G401 (cell line): ENCODE results near the gene L3MBTL4. TPM values are rescaled to one million over a fixed set of nuclear protein-coding genes. Genes with fewer than 3 reads are reported as not detected.
A peak's percentile ranks its signal among the peaks of the same experiment; 100 is the strongest.

ENCODE experiments used
- DNase-seq: peaks from one replicate; pipeline ENCODE4 v3.0.0-alpha.2; 2015; ENCODE audit warnings: low spot score
- in situ Hi-C: cut with HindIII; loops from 2 replicates; pipeline ENCODE4 v1.10.0; 2016; ENCODE audit warnings: low sequenced_read_pairs, mixed read lengths
- total RNA-seq: library from RNA; depleted of rRNA; stranded (reverse); fragments of >200 nt; shearing (Covaris generic); gene quantifications from 2 replicates; pipeline ENCODE4 v1.2.3, GENCODE V29; 2014

Gene L3MBTL4
- total RNA-seq, 1 experiment from 2014 or later: not detected

DNA sequence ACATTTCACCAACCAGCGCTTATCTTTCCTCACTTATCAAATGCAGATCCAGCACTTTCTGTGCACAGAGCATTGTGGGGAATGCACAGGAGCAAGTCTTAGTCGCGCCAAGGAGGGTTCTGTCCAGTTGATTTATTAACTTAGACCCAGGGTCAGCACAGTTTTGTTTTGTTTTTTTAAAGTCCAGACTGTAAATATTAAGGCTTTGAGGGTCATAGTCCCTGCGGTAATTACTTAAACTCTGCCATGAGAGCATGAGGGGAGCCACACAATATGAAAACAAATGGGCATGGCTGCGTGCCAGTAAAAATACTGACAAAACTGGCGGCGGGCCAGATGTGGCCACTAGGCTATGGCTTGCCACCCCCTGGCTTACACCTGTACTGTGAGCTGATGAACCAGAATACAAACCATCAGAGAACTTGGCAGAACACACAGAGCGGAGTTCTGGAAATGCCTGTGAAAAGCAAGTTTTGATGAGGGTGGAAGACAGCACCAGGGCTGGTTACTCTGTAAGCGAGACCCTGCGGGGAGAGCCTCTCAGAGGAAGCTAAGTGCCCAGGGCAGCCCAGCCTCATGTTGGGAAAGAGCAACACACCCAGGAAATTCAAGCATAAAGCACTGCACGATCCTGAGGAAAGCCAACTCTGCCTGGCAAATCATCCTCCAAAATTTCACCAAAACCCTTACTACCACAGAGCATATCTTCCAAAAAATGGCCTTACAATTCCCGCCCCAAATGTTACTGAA, 43.6 kb downstream of the L3MBTL4 start:
- peak; percentile 5 for DNase-seq
- in situ Hi-C loops: no loop called here

DNA sequence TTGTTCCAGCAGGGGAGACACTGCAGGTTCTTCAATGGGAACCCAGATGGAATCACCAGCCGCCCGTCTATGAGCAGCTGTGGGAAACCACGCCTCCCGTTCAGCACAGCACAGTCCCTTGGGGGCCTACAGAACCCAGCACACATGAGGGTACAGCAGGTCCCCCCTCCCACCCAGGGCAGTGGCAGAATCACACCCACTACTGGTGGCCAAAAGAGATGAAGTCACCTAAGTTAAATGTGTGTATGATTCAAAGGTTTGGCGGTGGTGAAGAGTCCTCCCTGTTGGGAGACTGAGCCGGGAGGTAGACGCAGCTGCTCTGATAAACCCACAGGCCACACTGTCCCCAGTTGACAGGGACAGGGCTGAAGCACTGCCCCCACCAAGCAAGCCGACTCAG, 44.3 kb downstream of the L3MBTL4 start:
- no peak for DNase-seq
- in situ Hi-C loops: no loop called here

DNA sequence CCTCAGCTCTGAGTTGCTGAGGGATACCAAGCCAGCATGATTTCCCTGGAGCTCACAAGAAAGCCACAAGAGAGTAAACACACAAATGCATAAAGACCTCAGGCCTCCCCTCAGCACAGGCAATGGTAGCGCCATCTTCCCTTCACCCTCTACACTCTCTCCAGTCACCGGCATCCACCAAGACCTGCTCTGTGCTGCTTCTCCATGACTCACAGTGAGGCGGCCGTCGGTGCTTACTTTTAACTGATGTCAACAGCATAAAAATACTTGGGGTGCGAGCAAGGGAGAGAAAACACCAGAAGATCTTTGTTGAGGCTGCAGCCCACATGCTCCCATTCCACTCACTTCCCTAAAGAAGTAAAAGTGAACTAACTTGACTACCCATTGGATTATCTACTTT, 46.7 kb downstream of the L3MBTL4 start:
- in situ Hi-C loops: no loop called here
- DNase-seq: no peak

DNA sequence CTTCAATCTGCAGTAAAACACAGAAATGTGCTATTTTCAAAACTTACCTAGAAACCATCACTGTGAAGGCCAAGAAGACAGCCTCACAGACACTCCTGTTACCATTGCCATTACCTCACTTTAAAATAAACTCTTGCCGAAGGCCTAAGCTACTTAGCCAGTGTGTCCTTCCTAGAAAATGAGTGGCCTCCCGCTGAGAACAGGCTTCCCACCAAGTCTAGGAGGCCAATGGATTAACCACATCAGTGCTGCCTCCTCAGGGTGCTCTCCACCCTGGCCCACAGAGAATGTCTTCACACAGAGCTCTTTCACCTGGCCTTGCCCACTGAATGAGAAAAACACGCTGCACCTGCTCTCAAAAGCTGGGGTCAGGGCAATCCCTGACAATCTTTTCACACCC, 47.5 kb downstream of the L3MBTL4 start:
- no peak for DNase-seq
- in situ Hi-C loops: no loop called here

DNA sequence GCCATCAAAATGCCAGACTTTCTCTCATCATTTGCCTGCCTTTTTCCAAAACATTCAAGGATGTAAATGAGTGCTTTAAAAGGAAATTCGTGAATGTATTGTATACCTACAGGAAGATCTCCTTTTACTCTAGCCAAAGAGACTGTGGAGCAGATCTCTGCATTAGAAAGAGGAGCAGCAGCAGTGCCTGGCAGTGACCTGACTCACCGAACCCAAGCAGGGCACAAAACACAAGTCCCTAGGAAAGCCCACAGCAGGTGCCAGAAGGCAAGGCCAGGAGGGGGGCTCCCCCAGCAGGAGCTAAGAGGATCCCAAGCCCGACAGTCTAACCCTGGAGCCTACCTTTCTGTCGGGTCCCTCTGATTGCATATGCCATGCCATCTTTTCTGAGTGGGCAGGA, 47.9 kb downstream of the L3MBTL4 start:
- no peak for DNase-seq
- in situ Hi-C loops: no loop called here

DNA sequence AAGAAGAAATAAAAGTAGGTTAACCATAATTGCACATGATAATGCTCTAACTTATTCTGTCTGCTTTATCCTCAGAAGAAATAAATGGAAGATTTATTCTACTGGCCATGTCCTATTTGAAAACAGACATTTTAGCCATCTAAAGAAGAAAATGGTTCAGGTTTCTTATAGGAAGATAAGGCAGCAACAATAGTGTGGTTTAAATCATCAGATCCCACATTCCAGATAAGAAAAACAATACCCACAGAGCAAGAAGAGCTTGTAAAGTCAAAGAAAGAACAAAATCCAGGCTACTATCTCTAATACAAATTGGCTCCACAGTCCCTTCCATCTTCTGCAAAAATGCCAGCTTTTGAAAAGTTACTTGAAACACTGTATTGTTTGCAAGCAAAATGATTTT, 49.3 kb downstream of the L3MBTL4 start:
- in situ Hi-C loops: no loop called here
- DNase-seq: no peak

DNA sequence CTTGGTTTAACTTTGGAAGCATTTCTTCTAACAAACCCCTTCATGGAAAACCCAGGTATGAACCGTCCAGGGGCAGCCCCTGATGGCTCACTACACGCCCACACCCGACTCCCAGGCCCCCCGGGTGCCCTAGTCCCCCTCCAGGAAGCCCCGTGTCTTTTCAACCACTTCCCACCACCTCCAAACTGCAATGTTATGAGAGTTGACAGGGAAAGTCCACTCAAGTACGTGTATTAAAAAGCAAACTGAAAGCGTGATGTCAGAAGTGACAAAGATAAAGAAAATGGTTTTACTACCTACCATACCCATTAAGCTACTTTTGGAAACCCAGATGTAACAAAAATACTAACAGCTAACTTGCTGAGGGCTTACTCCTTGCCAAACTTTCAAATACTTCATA, 51.5 kb downstream of the L3MBTL4 start:
- in situ Hi-C loops: no loop called here
- DNase-seq: no peak

DNA sequence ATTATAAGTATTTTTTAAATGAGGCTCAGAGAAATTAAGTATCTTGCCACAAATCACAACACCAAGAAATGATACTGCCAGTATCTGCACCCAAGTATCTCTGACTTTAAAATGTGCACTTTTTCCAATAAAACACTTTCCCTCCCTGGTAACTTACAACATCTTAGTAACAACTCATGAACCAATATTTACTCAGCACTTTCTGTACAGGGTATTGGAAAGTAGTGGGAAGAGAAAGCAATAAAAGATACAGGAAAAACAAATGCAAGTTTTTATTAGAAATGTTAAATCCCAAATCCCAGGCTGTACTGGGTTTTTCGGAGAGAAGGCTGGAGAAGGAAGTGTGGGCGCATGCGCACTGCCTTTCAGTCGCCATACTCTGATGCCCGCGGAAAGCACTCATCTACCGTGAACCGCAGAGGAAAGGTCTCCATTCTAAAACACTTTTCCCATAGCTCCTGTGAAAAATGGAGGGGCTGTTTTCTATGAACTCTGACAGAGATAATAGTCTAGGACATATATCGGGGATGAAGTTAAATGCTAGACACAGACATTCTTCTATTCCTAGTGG, 52.1 kb downstream of the L3MBTL4 start:
- no peak for DNase-seq
- in situ Hi-C loops: no loop called here

DNA sequence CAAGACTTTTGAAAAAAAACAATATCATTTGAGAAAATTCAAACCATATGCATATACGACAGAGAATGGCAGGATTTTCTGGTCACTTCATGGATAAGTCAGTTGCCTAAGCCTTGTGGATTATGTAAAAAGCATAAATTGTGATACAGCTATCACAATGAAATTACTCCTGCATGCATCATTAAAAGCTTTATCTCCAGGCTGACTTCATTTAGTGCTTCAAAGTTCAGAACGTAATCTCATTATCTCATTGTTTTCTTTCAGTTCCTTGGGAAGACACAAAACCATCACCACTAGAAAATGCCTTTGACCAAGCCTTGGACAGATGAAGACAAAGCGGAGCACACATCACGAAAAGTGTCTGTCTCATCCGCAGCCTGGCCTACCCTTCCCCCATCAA, 57.0 kb downstream of the L3MBTL4 start:
- in situ Hi-C loops: no loop called here
- no peak for DNase-seq

DNA sequence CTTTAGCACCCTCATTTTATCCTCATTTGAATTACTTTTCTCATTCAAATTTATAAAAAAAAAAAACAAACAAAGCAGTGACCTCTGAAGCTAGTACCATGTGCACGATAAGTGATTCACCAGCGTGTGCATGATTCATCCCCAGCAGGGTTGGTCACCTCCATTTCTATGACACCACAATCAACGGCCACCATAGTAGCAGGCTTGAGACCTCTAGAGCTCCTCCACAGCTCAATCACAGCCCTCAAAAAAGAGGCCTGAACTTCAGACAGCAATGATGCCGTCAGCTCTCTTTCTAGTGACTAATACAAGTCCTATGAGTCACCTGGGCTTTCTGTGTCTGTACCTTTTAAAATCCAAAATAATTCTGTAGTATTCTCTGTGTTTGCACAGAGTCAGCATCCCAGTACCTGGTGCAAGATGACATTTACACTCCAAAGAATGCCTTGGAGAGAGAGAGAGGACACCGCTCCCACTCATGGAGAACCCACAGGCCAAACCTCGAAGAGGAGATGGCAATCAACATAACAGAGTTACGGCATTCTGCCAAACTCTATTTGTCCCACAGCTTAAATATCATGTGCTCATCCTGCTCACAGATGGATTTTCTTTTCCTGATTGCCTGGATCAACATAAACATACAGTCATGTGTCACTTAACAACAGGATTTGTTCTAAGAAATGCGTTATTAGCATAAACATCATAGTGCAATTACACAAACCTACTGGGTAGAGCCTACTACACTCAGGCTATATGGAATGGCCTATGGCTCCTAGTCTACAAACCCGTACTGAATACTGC, 58.7 kb downstream of the L3MBTL4 start:
- DNase-seq: no peak
- in situ Hi-C loops: no loop called here

DNA sequence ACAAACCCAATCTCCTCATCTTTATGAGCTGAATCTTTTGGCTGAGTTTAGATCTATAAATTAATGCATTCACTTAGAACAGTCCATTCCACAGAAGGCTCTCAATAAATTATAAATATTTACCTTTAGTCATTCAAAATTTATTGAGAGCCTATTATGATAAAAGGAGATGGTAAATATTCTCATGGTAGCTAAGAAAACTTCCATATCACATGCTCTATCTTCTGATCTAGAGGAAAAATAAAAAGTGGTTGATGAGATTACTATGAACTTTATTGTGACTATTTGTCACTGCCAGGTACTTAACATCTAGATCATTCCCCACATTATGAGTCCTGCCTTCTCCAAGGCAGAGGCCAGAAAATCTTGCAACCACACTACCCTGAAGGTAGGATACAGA, 62.4 kb downstream of the L3MBTL4 start:
- DNase-seq: no peak
- in situ Hi-C loops: no loop called here

DNA sequence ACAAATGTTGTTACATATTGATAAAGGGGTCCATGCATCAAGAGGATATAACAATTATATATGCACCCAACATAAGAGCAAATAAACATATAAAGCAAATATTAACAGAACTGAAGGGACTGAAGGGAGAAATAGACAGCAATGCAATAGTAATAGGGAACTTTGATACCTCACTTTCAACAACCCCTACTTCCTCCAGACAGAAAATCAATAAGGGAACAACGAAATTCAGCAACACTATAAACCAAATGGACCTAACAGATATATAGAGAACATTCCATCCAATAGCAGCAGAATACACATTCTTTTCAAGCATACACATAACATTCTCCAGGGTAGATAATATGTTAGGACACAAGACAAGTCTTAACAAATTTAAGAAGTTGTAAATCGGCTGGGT, 71.7 kb downstream of the L3MBTL4 start:
- DNase-seq: no peak
- in situ Hi-C loops: no loop called here

DNA sequence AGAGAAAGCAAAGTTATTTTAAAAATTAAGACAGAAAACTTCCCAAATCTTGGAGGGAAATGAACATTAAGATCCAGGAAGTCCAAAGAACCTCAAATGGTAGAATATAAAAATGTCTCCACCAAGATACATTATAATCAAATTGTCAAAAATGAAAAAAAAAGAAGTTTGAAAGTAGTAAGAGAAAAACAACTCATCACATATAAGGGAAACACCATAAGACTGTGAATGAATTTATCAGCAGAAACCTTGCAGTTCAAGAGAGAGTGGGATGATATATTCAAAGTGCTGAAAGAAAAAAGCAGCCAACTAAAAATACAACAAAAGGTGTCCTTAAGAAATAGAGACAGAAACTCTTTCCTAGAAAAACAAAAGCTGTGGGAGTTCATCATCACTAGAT, 73.0 kb downstream of the L3MBTL4 start:
- in situ Hi-C loops: no loop called here

DNA sequence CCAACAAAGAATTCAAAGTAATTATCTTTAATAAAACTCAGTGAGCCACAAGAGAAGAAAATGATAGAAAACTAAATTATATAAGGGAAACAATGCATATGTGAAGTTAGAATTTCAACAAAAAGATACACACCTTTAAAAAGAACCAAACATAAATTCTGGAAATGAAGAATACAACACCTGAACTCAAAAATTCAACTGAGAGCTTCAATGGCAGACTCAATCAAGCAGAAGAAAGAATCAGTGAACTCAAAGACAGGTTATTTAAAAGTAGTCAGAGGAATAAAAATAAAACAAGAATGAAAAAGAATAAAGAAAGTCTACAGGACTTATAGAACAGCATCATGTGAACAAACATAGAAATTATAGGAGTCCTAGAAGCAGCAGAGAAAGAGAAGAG, 73.4 kb downstream of the L3MBTL4 start:
- in situ Hi-C loops: no loop called here
- no peak for DNase-seq

More for the DNA sequence above, 73.0 kb downstream of the L3MBTL4 start:
- no peak for DNase-seq

DNA sequence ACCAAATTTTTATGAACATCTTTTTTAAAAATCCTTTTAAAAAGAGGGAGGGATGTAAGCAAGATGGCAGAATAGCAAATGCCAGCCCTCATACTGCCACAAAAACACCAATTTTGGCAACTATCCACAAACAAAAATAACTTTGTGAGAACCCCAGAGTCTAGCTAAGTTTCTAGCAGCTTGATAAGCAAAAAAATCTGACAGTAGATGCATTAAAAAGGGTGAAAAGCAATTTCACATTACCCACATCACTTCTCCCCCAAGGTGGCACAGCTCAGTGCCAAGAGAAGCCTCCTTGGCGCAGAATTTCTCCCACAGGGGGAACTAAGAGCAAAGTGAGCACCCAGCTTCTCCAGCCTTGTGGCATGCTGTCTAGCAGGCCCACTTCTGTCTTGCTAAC, 74.6 kb downstream of the L3MBTL4 start:
- DNase-seq: no peak
- in situ Hi-C loops: no loop called here

DNA sequence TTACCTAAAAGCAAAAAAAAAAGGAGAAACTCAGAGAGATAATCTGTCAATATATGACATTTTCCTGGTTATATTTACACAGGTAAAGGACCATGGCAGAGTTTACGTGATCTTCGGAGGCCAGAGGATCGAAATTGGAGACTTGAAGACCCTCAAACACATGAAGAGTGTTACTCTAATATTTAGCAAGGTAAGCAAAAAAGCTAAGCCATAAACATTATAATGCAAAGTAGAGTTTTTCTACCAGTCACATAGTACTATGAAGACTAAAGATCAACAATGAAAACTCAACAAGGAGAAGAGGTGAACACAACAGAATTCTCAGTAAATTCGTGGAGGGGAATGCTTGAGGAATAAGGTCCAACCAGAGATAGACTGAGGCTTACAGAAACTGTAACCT, 78.5 kb downstream of the L3MBTL4 start:
- DNase-seq: no peak
- in situ Hi-C loops: no loop called here

DNA sequence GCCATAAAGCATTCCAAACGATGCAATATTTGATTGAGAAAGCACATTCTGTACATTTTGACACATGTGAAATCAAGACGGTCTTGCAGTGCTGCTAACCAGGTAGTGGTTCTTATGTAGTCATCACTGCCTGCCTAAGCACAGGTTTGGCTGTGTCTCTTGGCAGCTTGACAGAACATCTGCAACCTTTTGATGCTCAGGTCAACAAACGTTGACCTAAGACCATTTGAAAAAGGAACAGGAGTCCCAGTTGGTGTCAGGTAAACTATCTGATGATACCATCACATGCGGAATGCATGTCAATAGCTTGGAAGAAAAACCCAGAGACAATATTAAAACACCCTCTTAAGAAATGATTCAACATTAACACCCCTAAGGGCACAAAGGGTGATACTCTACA, 80.7 kb downstream of the L3MBTL4 start:
- in situ Hi-C loops: no loop called here

DNA sequence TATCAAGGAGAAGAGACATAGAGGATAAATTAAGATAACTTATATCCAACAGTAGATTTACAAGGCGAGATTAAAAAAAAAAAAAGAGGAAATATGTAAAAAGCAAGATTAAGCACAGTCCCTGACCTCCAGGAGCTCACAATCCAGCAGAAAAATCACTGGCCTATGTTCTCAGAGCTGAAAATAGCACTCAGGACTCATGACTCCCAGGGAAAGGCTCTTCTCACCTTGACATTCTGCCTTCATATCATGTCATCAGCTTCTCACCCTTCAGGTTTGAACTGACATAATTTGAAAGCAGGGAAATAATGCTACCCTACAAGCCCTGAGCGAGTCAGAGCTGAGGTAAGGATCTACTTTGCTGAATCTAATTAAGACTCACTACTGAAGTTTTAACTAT, 82.8 kb downstream of the L3MBTL4 start:
- DNase-seq: no peak
- in situ Hi-C loops: no loop called here

More for the DNA sequence above, 80.7 kb downstream of the L3MBTL4 start:
- no peak for DNase-seq

DNA sequence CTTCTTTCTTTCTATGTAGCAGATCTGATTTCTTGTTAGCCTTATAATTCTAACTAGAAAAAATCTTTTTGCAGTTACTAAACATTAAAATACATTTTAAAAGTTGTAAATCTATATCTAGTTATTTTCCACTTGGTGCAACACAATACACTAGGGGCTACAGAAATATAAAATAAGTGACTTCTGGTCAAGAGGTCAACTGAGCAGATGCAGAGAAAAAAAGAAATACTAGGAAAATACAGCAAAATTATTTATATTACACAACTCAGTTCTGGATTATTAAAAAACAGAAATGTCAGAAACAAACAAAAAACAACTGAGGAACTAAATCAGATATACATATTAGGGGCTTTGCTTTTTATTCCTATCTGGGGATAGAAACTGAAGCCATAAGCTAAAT, 83.9 kb downstream of the L3MBTL4 start:
- in situ Hi-C loops: no loop called here

DNA sequence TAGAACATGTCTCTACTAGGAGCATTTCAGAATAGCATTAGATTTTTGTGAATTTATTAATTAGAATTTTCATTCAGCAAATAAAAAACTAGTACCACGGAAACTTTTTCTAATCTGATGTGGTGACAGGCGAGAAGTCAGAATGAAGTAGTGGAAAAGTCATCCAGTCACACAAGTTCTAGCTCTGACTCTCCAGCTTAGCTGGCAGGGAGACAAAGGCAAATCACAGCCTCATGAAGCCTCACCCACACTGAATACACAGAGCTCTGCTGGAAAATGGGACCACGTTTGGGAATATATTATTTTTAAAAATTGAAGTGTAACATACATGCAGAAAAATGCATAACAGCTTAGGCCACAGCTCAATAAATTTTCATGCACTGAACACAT, 86.1 kb downstream of the L3MBTL4 start:
- in situ Hi-C loops: no loop called here
- no peak for DNase-seq

More for the DNA sequence above, 83.9 kb downstream of the L3MBTL4 start:
- no peak for DNase-seq
